GM12891 (cell line): ENCODE data around the gene NEK9.
"Not testable (repeated sequence)": the region's sequence is repeated elsewhere in the genome, so short reads cannot be mapped to it uniquely, and the experiment has no call there.

ENCODE experiments used
- DNase-seq: peaks from one replicate; pipeline ENCODE4 v3.0.0; 2011; ENCODE audit warnings: low spot score; ENCODE audit not compliant: insufficient read length
- FAIRE-seq: peaks from 2 replicates; lab custom pipeline; 2011; peaks lifted over from hg19 to GRCh38; lab: Jason Lieb, UNC
- PAX5 ChIP-seq: IDR thresholded peaks from 2 replicates; pipeline ENCODE4 v1.6.1; 2011; ENCODE audit warnings: low read length, moderate library complexity, mild to moderate bottlenecking; ENCODE audit not compliant: insufficient read depth, severe bottlenecking
- POLR2A ChIP-seq: IDR thresholded peaks from 2 replicates; pipeline ENCODE4 v1.6.1; 2011; ENCODE audit warnings: low read depth, low read length, control low read depth
- POLR2AphosphoS5 ChIP-seq: IDR thresholded peaks from 2 replicates; pipeline ENCODE4 v1.6.1; 2011; ENCODE audit warnings: low read depth, low read length, control low read depth
- POU2F2 ChIP-seq: IDR thresholded peaks from 2 replicates; pipeline ENCODE4 v1.6.1; 2011; ENCODE audit warnings: low read depth, mild to moderate bottlenecking, control low read depth, low read length, moderate library complexity
- SPI1 ChIP-seq: IDR thresholded peaks from 2 replicates; pipeline ENCODE4 v1.6.1; 2011; ENCODE audit warnings: low read depth, low read length, control low read depth
- TAF1 ChIP-seq: IDR thresholded peaks from 2 replicates; pipeline ENCODE4 v1.6.1; 2011; ENCODE audit warnings: low read depth, low read length, control low read depth

The NEK9 gene

GRCh38 chr14:75132382-75133086, 5.7 kb upstream of the NEK9 start:
- FAIRE-seq (peak; percentile 96), DNase-seq (no peak)
- no peak for TF ChIP-seq POLR2AphosphoS5
- no peak for TF ChIP-seq TAF1
- no peak for TF ChIP-seq POLR2A
- no peak for TF ChIP-seq PAX5
- TF ChIP-seq SPI1, result no peak; the same call in 1 of the 2 replicates
- no peak for TF ChIP-seq POU2F2

- TF ChIP-seq PAX5 (no peak), TAF1 (no peak), POU2F2 (no peak), POLR2A (no peak), SPI1 (no peak), POLR2AphosphoS5 (no peak)
- FAIRE-seq (no peak), DNase-seq (no peak)
Measured at GRCh38 chr14:75128596-75128990, 1.7 kb upstream of the NEK9 start.

GRCh38 chr14:75127903-75128595, 1.2 kb upstream of the NEK9 start:
- FAIRE-seq (peak; percentile 57), DNase-seq (no peak)
- no peak for TF ChIP-seq POU2F2
- no peak for TF ChIP-seq SPI1
- no peak for TF ChIP-seq PAX5
- TF ChIP-seq POLR2AphosphoS5, result no peak
- no peak for TF ChIP-seq POLR2A
- no peak for TF ChIP-seq TAF1

- DNase-seq, FAIRE-seq: not testable (repeated sequence)
Measured at GRCh38 chr14:75127474-75127820, 599 bp upstream of the NEK9 start.

GRCh38 chr14:75126121-75126544, 715 bp downstream of the NEK9 start:
- DNase-seq (no peak), FAIRE-seq (peak; percentile 26)
- no peak for TF ChIP-seq TAF1
- no peak for TF ChIP-seq POU2F2
- no peak for TF ChIP-seq PAX5
- no peak for TF ChIP-seq POLR2AphosphoS5
- no peak; the same call in 1 of the 2 replicates for TF ChIP-seq POLR2A
- TF ChIP-seq SPI1, result no peak

- no peak for FAIRE-seq
- no peak for DNase-seq
- no peak for TF ChIP-seq PAX5
Measured at GRCh38 chr14:75125617-75126016, 1.2 kb downstream of the NEK9 start.

GRCh38 chr14:75123991-75124390, 2.9 kb downstream of the NEK9 start:
- DNase-seq (no peak), FAIRE-seq (no peak)
- no peak for TF ChIP-seq POU2F2
- no peak for TF ChIP-seq POLR2A
- TF ChIP-seq TAF1, result no peak
- no peak for TF ChIP-seq POLR2AphosphoS5
- no peak for TF ChIP-seq PAX5
- TF ChIP-seq SPI1, result no peak

GRCh38 chr14:75121552-75121951, 5.3 kb downstream of the NEK9 start:
- no peak for DNase-seq
- no peak for FAIRE-seq
- no peak for TF ChIP-seq TAF1
- TF ChIP-seq SPI1, result no peak
- TF ChIP-seq POLR2AphosphoS5, result no peak
- no peak for TF ChIP-seq POLR2A
- no peak for TF ChIP-seq PAX5
- no peak for TF ChIP-seq POU2F2

- TF ChIP-seq POLR2AphosphoS5 (no peak), PAX5 (no peak), SPI1 (no peak), POU2F2 (no peak), POLR2A (no peak), TAF1 (no peak)
- DNase-seq, result no peak
Measured at GRCh38 chr14:75120541-75121291, 6.1 kb downstream of the NEK9 start.

GRCh38 chr14:75119056-75119455, 7.8 kb downstream of the NEK9 start:
- FAIRE-seq (no peak), DNase-seq (no peak)
- no peak for TF ChIP-seq POLR2AphosphoS5
- no peak for TF ChIP-seq TAF1
- TF ChIP-seq PAX5, result no peak
- no peak for TF ChIP-seq POLR2A
- TF ChIP-seq POU2F2, result no peak
- no peak for TF ChIP-seq SPI1

More at GRCh38 chr14:75120541-75121291, 6.1 kb downstream of the NEK9 start:
- FAIRE-seq, result no peak
